Mucosa of descending colon (tissue), 3 donors: ENCODE results near the gene THOC6. TPM values are rescaled to one million over a fixed set of nuclear protein-coding genes. Genes with fewer than 3 reads are reported as not detected.

Source experiments
- ATAC-seq: fragments of 200-7000 bp; cut with Tn5 transposase; one replicate; pipeline ENCODE4 v1.9.1; 2020; ENCODE audit warnings: mild to moderate bottlenecking, moderate library complexity
- DNase-seq, 3 donors: peaks; one replicate each; pipeline ENCODE4 v3.0.0-alpha.2; 2020
- H3K36me3 ChIP-seq: fragments of 200-600 bp; one replicate; pipeline ENCODE4 v1.8.0; 2021; ENCODE audit warnings: low read depth, mild to moderate bottlenecking
- H3K4me1 ChIP-seq: fragments of 200-600 bp; one replicate; pipeline ENCODE4 v1.8.0; 2021; ENCODE audit warnings: low read depth, mild to moderate bottlenecking
- H3K4me3 ChIP-seq: fragments of 200-600 bp; one replicate; pipeline ENCODE4 v1.8.0; 2021; ENCODE audit warnings: mild to moderate bottlenecking
- H3K9me3 ChIP-seq: fragments of 200-600 bp; one replicate; pipeline ENCODE4 v1.8.0; 2021; ENCODE audit warnings: mild to moderate bottlenecking
- intact Hi-C, 2 donors: fragments of 100-400 bp; cut with DNase I in 1 of 2; cut with micrococcal nuclease in 1 of 2; formaldehyde crosslinking; loops; one replicate each; pipeline versions ENCODE4 v1.11.0 to v1.11.1; 2022; cut with DNase I, micrococcal nuclease
- total RNA-seq, 3 donors: library from RNA; stranded (reverse); fragmentation: NEBNext Ultra II Directional in 2 of 3; extraction: Animal tissue kit (Norgen Biotek cat#: 25700) in 2 of 3; gene quantifications; one replicate each; pipeline versions ENCODE4 v1.2.1 to v1.2.4, GENCODE V29; 2021 to 2023
- TF ChIP-seq, protein P1 (sequence below): fragments of 200-600 bp; IDR thresholded peaks from one replicate; pipeline ENCODE4 v1.8.0; 2022; ENCODE audit warnings: antibody characterized with exemption, mild to moderate bottlenecking
- donor health status: DM: no; HTN: no; CAD: no; lungs with moderate emphysema.
- donor health status: DM: no; HTN: no; CAD: no.
- donor health status: DM: no; HTN: yes; CAD: no.

THOC6 gene
- total RNA-seq, 3 donors from 2014 or later, result 23.7 to 26.0 (median 25.7) TPM

DNA sequence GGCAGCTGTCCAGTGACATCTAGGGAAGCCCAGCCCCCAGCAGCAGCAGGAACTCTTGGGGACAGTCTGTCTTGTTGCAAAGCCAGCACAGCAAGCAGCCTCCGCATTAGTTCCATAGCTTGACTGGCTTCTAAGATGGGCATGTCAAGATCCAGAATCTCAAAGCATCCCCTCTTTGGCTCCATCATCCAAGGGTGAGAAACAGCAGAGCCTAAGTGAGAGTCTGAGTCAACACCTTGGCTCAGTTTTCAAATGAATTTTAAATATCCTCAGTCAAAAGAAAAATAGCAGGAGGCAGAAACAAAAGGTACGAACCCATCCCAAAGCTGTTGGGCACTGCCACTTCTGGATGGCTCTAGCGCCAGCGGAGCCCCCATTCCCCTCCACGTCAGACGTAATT is 8.9 kb upstream of the THOC6 start:
- ATAC-seq (no peak), DNase-seq (no peak)
- Histone ChIP-seq H3K36me3 (no peaks in the 10 kb centered on the region), H3K9me3 (no peaks in the 10 kb centered on the region), H3K4me1 (peaks cover 11% of the 10 kb centered on the region), H3K4me3 (no peak overlapping the region)
- intact Hi-C loops, result no loop called here
- TF ChIP-seq, protein P1, sequence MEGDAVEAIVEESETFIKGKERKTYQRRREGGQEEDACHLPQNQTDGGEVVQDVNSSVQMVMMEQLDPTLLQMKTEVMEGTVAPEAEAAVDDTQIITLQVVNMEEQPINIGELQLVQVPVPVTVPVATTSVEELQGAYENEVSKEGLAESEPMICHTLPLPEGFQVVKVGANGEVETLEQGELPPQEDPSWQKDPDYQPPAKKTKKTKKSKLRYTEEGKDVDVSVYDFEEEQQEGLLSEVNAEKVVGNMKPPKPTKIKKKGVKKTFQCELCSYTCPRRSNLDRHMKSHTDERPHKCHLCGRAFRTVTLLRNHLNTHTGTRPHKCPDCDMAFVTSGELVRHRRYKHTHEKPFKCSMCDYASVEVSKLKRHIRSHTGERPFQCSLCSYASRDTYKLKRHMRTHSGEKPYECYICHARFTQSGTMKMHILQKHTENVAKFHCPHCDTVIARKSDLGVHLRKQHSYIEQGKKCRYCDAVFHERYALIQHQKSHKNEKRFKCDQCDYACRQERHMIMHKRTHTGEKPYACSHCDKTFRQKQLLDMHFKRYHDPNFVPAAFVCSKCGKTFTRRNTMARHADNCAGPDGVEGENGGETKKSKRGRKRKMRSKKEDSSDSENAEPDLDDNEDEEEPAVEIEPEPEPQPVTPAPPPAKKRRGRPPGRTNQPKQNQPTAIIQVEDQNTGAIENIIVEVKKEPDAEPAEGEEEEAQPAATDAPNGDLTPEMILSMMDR, result no peak

DNA sequence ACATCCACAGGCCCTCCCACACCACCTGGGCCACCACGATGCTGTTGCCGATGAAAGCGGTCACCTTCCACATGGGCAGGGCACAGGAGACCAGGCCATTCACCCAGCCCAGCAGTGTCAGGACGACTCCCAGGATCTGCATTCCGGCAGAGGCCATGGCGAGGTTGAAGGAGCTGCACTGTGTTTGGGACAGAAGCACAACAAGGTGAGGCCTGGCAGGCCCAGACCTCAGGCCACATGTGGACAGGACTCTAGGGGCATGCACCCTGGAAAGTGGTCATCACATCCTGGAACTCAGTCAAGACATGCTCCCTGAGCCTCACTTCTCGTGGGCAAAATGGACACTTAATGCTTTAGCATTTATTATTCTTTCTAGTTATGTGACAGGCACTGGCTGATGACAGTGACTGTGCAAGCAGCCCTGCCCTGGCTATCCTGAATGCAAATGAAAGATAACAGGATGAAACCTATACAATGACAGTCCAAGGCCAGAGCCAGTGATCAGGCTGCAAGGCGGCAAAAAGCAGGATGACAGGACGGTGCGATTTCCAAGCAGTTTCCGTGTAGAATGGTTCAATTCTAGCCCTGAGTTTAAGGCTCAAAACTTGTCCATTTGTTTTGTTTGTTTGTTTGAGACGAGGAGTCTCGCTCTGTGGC is 7.8 kb upstream of the THOC6 start:
- Histone ChIP-seq H3K4me1 (peaks cover 13% of the 10 kb centered on the region), H3K9me3 (no peaks in the 10 kb centered on the region), H3K4me3 (no peak overlapping the region), H3K36me3 (no peaks in the 10 kb centered on the region)
- ATAC-seq (no peak), DNase-seq (no peak)
- intact Hi-C loops, result no loop called here
- TF ChIP-seq, protein P1, result no peak

DNA sequence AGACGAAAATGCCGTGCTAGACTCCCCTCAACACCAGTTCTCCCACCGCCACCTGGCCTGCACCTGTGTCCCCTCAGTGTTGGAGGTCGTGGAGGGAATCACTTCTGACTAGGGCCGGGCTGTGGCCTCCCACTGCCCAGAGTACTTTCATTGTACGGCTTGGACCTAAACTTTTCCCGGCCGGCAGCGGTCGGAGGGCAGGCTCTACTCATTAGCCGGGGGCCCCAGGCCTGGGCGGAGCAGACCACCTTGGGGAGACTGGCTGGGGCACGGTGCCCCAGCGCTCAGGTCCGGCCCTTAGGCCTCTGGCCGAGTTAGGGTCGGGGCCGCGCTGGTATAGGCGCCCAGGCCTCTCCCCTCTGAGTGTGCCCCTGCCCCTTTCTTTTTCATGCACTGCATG is 6.5 kb upstream of the THOC6 start:
- TF ChIP-seq, protein P1, result no peak
- ATAC-seq, result no peak
- DNase-seq, result no peak
- no peak overlapping the region for H3K4me3 ChIP-seq
- no peaks in the 10 kb centered on the region for H3K9me3 ChIP-seq
- H3K36me3 ChIP-seq, result no peaks in the 10 kb centered on the region
- intact Hi-C loops, result no loop called here
- H3K4me1 ChIP-seq, result peaks cover 27% of the 10 kb centered on the region

DNA sequence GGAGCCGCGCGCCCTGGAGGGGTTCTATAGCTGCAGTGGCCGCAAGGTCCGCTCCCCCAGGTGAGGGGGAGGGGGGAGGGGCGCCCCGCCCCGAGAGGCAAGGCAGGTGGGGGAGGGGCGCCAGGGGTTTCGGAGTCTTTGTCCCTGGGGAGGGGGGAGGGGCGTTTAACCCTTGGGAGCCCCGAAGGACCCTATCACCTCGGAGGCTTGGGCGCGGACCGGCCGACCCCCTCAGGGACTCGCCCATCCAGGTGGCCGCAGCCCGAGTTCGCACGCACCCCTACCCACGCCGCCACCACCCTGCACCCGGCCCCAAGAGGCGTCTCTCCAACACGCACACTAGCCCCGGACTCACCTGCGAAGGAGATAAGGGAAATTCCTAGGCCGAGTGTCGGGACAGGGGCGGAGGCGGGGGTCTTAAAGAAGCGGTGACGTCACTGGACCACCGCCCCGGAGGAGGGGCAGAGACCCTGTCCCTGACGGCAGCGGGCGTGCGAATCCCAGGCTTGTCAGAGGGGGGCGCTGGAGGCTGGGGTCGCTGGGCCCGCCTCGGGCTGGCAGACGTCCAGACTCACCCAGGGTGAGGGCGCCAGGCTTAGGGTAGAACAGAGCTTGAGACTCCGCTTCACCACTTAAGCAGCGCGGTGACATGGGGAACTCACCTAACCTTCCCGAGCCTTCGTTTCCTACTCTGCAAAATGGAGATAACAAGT is 5.9 kb upstream of the THOC6 start, which contains the start of gene CLDN6:
TSS of gene CLDN6 (minus strand) at position 390 of the 713 bp plus-strand sequence. CDS start 2,162 bp downstream, outside the sequence.
- intact Hi-C loops, result no loop called here
- H3K4me1 ChIP-seq, result peaks cover 33% of the 10 kb centered on the region
- ATAC-seq, result no peak
- H3K4me3 ChIP-seq, result no peak within 1 kb of the TSS
- H3K36me3 ChIP-seq, result no peaks in the 10 kb centered on the region
- peak in 1 of 3 donors; percentile 62 for DNase-seq
- H3K9me3 ChIP-seq, result no peaks in the 10 kb centered on the region
- TF ChIP-seq, protein P1, result no peak

DNA sequence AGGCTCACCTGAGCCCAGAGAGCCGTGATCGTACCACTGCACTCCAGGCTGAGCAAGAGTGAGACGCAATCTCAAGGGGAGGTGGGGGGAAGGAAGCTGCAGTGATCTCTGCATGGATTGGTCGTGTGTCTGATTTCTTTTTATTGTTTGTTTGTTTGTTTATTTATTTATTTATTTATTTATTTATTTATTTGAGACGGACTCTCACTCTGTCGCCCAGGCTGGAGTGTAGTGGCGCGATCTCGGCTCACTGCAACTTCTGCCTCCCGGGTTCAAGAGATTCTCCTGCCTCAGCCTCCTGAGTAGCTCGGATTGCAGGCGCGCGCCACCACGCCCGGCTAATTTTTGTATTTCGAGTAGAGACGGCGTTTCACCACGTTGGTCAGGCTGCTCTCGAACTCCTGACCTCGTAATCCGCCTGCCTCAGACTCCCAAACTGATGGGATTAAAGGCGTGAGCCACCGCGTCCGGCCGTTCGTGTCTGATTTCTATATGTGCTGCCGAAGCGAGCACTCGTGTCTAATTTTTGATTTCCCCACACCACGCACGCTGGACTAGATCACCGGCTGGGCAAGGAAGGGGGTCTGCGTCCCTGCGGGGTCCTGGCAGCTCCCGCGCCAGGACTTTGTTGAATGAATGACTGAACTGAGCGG is 4.1 kb upstream of the THOC6 start:
- TF ChIP-seq, protein P1, result no peak
- Histone ChIP-seq H3K4me3 (peak overlapping the region; percentile 10), H3K4me1 (peaks cover 42% of the 10 kb centered on the region), H3K36me3 (no peaks in the 10 kb centered on the region), H3K9me3 (no peaks in the 10 kb centered on the region)
- no peak for ATAC-seq
- intact Hi-C loops, result no loop called here
- no peak for DNase-seq
